NK-92 treated with Interleukin-12 subunit alpha and Interleukin-12 subunit beta, amount 100 ng/mL, for 24 hours (cell line): ENCODE data around the gene TMEM120A.

Experiments used
- DNase-seq: peaks from one replicate; lab custom pipeline; 2025; lab: John Stamatoyannopoulos, UW

Gene TMEM120A

DNA sequence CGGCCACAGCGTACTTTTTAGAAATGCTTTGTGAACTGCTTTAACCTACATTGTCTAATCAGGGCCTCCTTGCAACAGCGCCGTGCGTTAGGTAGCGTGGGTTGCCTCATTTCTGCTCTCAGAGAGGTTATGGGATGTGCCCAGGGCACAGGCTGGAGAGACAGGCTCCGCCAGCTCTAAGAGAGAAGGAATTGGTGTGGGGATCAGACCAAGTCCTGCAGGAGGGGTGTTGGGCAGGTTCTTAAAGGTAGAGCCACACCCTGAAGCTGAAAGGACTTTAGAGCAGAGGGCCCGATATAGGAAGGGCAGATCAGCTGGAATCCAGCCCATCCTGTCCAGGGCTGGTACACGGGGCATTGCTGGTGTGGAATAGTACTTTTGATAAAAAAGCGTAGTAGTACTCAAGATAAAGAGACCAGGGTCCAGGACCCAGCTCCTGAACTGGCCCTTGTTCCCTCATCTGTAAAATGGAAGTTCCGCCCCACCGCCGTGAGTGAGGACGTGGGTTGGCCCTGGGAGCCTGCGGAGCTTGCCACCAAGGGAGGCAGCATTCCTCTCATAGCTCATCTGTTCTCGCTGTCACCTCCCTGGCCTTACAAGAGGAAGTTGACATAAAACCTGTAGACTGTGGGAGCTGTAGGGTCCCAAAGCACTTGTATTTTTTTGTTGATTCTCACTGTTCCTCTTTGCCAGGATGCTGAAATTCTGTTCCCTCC, 37.2 kb downstream of the TMEM120A start:
- DNase-seq = no peak

DNA sequence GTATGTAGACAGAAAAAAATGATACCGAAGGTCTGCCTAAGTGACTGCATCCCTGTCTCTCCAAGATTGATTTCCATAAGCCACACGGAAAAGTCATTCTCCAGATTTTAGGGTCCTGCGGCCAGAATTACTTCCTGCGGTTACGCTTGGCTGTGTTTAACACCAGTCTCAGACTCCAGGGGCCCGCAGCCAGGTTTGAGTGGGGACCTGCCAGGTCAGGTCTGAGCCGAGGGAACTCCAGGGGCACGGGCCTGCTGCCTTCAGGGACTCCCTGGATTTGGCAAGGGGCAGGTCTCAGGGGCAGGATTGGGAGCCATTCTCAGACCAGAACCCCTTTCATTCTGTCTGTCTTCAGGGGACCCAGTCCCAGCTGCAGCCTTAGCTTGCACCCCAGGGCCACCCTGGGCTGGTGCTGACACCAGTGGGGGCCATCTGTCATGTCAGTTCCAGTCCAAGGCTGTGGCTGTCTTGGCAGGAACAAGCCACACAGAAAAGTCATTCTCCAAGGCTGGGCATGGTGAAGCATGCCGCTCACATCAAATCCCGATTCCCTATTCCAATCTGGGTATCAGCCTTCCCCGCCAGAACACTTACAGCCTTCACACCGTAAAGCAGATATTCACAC, 39.0 kb downstream of the TMEM120A start:
- no peak for DNase-seq

DNA sequence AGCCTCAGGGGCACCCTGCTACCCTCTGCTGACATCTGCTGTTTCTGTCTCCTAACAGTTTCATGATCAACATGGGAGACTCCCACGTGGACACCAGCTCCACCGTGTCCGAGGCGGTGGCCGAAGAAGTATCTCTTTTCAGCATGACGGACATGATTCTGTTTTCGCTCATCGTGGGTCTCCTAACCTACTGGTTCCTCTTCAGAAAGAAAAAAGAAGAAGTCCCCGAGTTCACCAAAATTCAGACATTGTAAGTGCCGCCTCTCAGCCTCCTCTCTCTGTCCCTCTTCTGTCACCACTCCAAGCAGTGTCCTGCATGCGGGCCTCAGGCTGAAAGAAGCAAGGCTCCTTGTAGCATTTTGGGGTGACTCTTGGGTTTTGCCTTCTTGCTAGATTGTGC, 40.5 kb downstream of the TMEM120A start:
- DNase-seq = no peak

DNA sequence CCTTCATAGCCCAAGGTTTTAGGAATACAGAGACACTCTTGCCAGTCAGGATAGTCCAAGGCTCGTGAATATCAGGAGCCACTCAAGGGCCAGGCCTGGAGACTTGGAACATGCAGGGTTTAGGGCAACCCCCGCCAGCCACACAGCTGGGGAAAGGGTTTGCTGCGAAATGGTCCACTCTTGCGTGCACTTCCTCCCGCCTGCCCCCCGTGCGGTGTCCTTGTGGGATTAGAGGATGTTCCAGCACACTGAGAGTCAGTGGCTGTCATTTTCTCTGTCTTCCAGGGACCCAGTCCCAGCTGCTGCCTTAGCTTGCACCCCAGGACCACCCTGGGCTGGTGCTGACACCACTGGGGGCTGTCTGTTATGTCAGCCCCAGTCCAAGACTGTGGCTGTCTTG, 41.0 kb downstream of the TMEM120A start:
- DNase-seq = no peak

DNA sequence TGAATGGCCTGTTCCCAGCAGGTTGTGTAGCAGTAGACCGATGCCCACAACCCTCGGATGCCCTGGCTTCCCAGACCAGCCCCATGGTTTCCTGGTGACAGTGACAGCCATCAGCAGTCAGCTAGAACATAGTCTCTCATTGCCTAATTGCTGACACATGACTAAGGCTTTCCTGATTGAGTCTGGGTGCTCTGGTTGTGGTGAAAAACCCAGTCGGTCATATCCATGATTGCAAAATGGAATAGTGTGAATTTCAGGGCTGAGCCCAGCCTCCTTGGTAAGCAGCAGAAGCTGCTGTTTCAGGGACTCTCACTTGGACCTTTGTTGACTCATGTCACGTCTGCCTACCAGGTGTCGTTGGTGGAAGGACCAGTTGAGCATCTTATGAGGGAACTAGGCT, 42.9 kb downstream of the TMEM120A start:
- peak; percentile 90 for DNase-seq

DNA sequence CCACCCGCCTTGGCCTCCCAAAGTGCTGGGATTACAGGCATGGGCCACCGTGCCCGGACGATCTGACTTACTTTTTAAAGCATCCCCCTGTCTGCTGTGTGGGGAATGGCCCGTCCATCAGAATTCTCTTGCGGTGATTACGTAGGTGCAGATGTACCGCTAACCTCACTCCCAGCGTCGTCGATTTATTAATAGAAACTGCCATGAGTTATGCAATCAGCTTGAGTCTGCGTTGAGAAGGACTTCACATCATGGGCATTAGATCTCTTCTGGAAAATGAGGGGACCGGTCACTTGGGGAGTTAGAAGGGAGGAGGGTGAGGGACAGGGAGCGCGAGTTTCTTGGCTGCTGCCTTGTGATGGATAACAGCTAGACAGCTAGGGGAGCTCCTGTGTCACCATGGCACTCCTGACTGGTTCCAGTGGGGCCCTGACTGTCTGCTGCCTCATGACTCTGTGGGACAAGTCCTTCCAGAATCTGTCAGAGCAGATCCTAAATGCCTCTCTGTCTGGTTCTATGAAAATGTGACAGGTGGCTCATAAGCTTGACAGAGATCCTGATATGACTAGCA, 44.2 kb downstream of the TMEM120A start:
- DNase-seq = peak; percentile 28

DNA sequence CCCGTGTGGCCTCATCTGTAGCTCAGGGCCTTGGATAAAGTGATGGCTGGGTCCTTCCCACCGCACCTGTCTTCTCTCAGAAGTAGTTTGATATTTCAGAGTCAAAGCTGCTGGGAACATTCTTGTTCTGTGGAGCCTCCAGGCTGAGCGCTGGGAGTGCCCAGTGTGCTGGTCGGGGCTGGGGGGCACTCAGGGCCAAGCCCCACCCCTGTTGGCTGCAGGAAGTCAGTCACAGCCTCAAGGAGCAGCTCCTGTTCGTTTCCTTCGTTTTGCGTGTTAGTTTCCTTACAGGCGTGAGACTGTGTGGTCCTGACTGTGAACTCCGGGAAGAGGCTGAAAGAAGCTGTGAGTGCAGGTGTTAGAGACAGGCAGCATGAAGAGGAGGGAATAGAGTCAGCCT, 46.2 kb downstream of the TMEM120A start:
- no peak for DNase-seq

DNA sequence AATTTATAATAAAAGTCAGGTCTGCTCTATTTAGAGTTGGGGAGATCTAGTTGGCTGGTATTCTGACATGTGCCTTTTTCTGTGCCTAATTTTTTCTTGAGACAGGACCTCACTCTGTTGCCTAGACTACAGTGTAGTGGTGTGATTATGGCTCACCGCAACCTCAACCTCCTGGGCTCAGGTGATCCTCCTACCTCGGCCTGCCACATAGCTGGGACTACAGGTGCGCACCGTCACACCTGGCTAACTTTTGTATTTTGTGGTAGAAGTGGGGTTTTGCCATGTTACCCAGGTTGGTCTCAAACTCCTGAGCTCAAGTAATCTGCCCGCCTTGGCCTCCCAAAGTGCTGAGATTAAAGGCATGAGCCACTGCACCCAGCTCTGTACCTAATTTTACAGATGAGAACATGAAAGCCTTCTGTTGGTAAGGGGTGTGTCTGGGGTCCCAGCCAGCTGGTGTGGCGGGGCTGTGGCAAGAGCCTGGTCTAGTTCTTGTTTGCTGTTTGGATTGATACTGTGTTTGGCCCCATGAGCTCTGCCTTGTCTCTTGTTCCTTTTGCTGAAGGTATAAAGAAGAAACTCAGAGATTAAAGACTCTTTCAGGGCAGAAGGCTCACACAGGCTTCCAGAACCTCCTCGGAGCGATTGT, 48.1 kb downstream of the TMEM120A start:
- DNase-seq = no peak

DNA sequence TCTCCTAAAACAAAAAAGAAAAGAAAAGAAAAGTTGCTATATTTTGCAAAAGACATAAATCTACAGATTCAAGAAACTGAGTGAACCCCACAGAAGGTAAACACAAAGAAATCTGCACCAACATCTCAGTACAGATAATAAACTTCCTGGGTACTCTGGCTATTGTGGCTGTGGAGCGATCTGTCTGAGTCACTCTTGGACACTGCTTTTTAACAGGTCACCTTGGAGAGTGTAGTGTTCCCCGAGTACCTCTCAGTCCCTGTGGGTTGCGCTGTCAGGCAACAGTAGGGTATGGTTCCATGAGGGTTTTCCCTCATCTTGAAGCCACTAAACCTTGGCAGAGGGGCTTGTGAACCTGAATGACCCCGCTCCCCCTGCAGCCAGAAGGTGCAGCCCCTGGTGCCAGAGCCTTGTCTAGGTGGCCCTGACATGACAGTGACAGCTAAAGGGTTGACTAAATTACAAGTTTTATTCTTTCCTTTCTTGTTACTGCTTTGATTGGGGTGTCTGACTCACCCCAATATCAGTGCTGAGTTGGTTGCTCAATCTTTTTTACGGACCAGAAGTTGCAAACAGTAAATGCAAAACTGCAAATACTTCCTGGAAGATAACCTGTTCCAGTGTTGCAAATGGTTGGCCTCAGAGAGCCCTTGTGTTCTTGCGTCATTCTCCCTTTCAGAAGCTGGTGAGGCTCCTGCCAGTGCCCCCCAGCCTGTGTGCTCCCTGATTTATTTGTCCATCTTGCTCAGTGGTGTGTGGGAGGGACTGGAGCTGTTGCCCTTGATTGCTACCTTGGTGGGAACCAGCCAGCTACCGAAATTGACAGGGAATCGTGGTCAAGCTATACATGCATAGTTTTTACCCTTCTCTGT, 48.9 kb downstream of the TMEM120A start:
- DNase-seq = peak; percentile 64

DNA sequence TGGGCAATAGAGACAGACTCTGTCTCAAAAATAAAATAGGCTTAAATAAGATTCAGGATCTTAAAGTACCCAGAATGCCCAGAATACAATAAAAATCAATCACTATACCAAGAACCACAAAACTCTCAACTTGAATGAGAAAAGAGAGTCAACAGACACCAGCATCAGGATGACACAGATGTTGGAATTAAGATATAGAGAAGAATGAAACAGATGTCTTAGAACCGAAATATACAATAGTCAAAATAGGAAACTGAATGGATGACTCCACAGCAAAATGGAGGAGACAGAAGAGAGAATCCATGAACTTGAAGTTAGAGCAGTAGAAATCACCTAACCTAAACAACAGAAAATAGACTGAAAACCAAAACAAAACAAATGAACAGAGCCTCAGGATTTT, 49.9 kb downstream of the TMEM120A start:
- DNase-seq = no peak

DNA sequence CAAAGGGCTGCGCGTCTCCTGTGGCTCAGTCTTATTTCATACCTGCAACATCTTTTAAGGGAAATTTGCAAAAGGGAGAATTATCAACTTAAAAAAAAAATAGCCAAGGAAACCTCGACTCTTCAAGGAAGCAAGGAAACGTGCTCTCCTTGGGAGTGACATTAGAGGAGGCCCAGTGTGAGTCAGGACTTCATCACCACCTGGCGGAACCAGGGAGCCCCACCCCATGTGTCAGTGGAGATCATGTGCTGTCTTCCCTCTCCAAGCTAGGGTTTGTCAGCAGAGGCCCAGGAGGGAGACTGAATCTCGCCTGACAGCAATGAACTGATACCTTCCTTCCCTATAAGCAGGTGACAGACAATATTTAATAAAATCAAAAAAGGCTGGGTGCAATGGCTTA, 50.5 kb downstream of the TMEM120A start:
- DNase-seq = no peak

DNA sequence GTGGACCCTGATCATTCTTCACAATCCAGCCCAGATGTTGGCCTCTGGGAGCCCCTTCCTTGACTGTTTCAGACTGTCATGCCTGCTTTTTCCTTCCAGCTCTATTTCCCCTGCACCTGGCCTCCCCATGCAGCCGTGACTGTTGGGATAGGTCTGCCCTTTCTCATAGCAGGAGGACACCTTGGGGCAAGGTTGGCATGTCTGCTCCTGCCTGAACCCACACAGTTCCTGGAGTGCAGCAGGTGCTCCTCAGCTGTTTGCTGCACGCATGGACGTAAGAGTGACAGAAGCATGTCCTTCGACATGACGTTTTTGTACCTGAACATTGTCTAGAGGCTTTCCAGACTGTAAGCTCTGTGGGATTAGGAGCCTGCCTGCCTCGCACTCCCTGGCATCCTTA, 55.5 kb downstream of the TMEM120A start:
- DNase-seq = no peak

DNA sequence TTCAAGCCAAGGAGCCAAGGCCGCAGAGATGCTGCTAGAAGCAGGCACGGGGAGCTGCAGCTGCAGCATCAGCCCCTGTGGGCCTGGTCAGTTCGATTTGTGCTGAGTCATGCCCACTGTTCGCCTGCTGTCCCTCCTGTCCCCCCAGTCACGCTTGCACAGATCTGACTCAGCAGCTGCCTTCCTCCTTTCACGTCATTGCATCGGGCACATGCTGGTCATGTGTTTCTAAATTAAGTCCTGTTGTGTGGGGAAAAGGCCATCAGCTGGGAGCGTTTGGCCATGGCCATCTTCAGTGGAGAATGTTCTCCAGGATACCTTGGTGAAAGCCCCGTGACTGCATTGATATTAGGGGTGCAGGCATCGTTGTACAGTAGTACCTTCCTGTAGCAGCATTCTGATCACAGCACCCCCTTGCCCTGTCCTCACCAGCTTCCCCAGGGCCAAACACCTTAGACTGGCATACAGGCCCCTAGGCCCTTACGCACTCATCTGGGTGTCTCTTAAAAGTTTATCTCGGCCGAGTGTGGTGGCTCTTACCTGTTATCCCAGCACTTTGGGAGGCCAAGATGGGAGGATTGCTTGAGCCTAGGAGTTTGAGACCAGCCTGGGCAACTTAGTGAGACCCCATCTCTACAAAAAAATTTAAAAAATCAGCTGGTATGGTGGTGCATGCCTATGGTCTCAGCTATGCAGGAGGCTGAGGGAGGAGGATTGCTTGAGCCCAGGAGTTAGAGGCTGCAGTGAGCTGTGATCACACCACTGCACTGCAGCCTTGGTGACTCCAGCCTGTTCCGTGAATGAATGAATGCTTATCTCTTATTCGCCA, 56.2 kb downstream of the TMEM120A start:
- peak; percentile 36 for DNase-seq
